AG09309 (cell line): ENCODE measurements around the gene CRLF3.

Experiments used
- DNase-seq: peaks from one replicate; pipeline ENCODE4 v3.0.0-alpha.2; 2010; ENCODE audit warnings: low read depth
- H3K4me3 ChIP-seq: 2 replicates; pipeline ENCODE4 v1.5.1; 2011; ENCODE audit warnings: mild to moderate bottlenecking, low read depth, low read length, moderate library complexity; ENCODE audit not compliant: control insufficient read depth
- TF ChIP-seq, protein P1 (sequence below): IDR thresholded peaks from 2 replicates; pipeline ENCODE4 v1.5.1; 2011; ENCODE audit warnings: mild to moderate bottlenecking, low read depth, low read length, inconsistent platforms; ENCODE audit not compliant: insufficient read depth, control insufficient read depth; ENCODE audit errors: missing control alignments

Gene CRLF3

DNA sequence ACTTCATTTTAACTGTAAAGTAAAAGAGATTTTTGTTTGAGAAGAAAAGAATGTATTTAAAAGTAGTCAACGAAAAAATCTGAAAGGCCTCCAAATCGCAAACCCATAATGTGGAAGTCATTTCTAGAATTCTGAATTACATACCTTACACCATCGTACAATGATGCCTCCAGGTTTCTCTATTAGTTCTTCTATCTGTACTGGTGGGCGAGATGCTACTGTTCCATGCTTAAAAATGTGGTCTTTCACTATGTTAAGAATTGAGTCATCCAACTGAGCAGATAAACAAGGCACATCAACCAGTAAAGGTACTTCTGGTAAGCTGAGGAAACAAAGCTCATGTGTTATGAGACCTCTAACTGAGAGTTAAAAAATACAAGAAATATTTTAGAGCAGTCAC lies 28.5 kb downstream of the CRLF3 start:
- DNase-seq, result no peak
- TF ChIP-seq, protein P1, sequence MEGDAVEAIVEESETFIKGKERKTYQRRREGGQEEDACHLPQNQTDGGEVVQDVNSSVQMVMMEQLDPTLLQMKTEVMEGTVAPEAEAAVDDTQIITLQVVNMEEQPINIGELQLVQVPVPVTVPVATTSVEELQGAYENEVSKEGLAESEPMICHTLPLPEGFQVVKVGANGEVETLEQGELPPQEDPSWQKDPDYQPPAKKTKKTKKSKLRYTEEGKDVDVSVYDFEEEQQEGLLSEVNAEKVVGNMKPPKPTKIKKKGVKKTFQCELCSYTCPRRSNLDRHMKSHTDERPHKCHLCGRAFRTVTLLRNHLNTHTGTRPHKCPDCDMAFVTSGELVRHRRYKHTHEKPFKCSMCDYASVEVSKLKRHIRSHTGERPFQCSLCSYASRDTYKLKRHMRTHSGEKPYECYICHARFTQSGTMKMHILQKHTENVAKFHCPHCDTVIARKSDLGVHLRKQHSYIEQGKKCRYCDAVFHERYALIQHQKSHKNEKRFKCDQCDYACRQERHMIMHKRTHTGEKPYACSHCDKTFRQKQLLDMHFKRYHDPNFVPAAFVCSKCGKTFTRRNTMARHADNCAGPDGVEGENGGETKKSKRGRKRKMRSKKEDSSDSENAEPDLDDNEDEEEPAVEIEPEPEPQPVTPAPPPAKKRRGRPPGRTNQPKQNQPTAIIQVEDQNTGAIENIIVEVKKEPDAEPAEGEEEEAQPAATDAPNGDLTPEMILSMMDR, result no peak
- H3K4me3 ChIP-seq, result no peak overlapping the region

DNA sequence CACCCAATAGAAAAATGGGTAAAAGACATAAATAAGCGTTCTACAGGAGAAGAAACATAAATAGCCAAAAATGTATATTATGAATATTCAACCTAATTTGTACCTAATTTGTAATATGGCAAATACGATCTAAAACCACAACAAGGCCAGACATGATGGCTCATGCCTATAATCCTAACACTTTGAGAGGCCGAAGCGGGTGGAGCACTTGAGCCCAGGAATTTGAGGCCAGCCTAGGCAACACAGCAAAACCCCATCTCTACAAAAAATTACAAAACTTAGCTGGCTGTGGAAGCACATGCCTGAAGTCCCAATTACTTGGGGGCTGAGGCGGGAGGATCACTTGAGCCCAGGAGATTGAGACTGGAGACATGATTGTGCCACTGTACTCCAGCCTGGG lies 30.1 kb downstream of the CRLF3 start:
- TF ChIP-seq, protein P1, result no peak
- no peak for DNase-seq
- H3K4me3 ChIP-seq, result no peak overlapping the region

GRCh38 chr17:30793282-30793977 lies 31.1 kb downstream of the CRLF3 start:
- H3K4me3 ChIP-seq, result no peak overlapping the region
- TF ChIP-seq, protein P1, result no peak
- DNase-seq, result no peak

- no peak for DNase-seq
- H3K4me3 ChIP-seq, result no peak overlapping the region
- TF ChIP-seq, protein P1, result no peak
These were observed 34.2 kb downstream of the CRLF3 start for GRCh38 chr17:30790279-30790678.

DNA sequence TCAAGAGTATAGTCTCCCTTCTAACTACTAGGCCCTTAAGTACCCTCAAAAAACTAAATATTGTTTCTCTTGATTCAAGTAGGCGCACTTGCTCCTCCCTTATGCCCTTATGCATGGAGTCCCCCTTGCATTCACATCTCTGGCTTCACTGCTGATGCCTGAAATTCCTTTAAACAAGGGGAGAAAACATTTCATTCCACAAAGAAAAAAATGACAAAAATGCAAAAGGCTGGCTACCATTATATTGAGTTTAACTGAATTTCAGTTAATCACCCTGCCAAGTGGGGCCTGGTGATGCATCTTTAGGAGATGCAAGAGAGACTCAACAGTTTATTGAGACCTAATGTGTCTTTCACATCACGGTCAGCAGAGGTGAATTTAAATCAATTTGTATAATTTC lies 35.6 kb downstream of the CRLF3 start:
- no peak for DNase-seq
- no peak overlapping the region for H3K4me3 ChIP-seq
- TF ChIP-seq, protein P1, result no peak

- no peak for DNase-seq
- H3K4me3 ChIP-seq, result no peak overlapping the region
- TF ChIP-seq, protein P1, result no peak
These were observed 42.3 kb downstream of the CRLF3 start for GRCh38 chr17:30782206-30782605.
